GM12872 (cell line): Measurements from ENCODE around the gene SLC38A1.

Experiments used
- CTCF ChIP-seq: IDR thresholded peaks from 3 replicates; pipeline ENCODE4 v1.5.1; 2011; ENCODE audit warnings: low read depth, mild to moderate bottlenecking, low read length, moderate library complexity; ENCODE audit not compliant: insufficient read depth

Gene SLC38A1

GRCh38 chr12:46154221-46154985 is 114.4 kb downstream of the SLC38A1 start:
- no peak for TF ChIP-seq CTCF

GRCh38 chr12:46153268-46153872 is 115.5 kb downstream of the SLC38A1 start:
- TF ChIP-seq CTCF, result peak; percentile 59

- TF ChIP-seq CTCF, result no peak
Measured at GRCh38 chr12:46152456-46152855, 116.4 kb downstream of the SLC38A1 start.

- TF ChIP-seq CTCF, result no peak
Measured at GRCh38 chr12:46150735-46151134, 118.1 kb downstream of the SLC38A1 start.

GRCh38 chr12:46149905-46150304 is 118.9 kb downstream of the SLC38A1 start:
- no peak for TF ChIP-seq CTCF

GRCh38 chr12:46149079-46149464 is 119.8 kb downstream of the SLC38A1 start:
- TF ChIP-seq CTCF, result no peak

- no peak for TF ChIP-seq CTCF
Measured at GRCh38 chr12:46148327-46149078, 120.3 kb downstream of the SLC38A1 start.
